Gastrocnemius medialis (tissue), 4 donors: Measurements from ENCODE around the gene AGGF1. TPM values are rescaled to one million over a fixed set of nuclear protein-coding genes. Genes with fewer than 3 reads are reported as not detected.

Experiments used
- ATAC-seq, 2 donors: fragments of 150-250 bp; one replicate each; pipeline ENCODE4 v1.9.1; 2016
- DNase-seq, 2 donors: peaks; one replicate each; pipeline ENCODE4 v3.0.0-alpha.2; 2019
- H3K27ac ChIP-seq, 4 donors: fragments of 200-600 bp; sonication (generic); 1 replicate in 1 of 4; 2 replicates in 3 of 4; pipeline ENCODE4 v1.5.1; 2016 to 2018; ENCODE audit warnings: mild to moderate bottlenecking in 2 of 4, moderate library complexity in 1 of 4
- H3K27me3 ChIP-seq, 3 donors: fragments of 200-600 bp; sonication (generic) in 2 of 3; 1 replicate in 1 of 3; 2 replicates in 2 of 3; pipeline versions ENCODE4 v1.5.1 to v1.6.0; 2016 to 2019; ENCODE audit warnings: mild to moderate bottlenecking in 1 of 3, moderate library complexity in 1 of 3
- H3K36me3 ChIP-seq, 2 donors: fragments of 200-600 bp; sonication (generic) in 1 of 2; one replicate each; pipeline ENCODE4 v1.5.1; 2017 to 2018
- H3K4me1 ChIP-seq, 2 donors: fragments of 200-600 bp; sonication (generic) in 1 of 2; one replicate each; pipeline ENCODE4 v1.5.1; 2016 to 2017; ENCODE audit warnings: mild to moderate bottlenecking in 2 of 2
- H3K4me3 ChIP-seq, 4 donors: fragments of 200-600 bp; sonication (generic) in 3 of 4; 1 replicate in 1 of 4; 2 replicates in 3 of 4; pipeline ENCODE4 v1.5.1; 2016 to 2019; ENCODE audit warnings: mild to moderate bottlenecking in 2 of 4
- H3K9me3 ChIP-seq, 3 donors: fragments of 200-600 bp; sonication (generic) in 2 of 3; 1 replicate in 1 of 3; 2 replicates in 2 of 3; pipeline ENCODE4 v1.5.1; 2016 to 2019
- CTCF ChIP-seq, 5 experiments: fragments of 450-650 bp in 3 of 5; fragments of 200-600 bp in 2 of 5; sonication (generic) in 2 of 5; IDR thresholded peaks in 4 of 5; conservative IDR thresholded peaks in 1 of 5; 1 replicate in 4 of 5; 2 replicates in 1 of 5; pipeline ENCODE4 v1.5.1; 2016 to 2019; ENCODE audit warnings: antibody characterized with exemption in 5 of 5, mild to moderate bottlenecking in 3 of 5, moderate library complexity in 3 of 5
- POLR2A ChIP-seq, 2 donors: fragments of 450-650 bp; IDR thresholded peaks; one replicate each; pipeline ENCODE4 v1.6.1; 2017; ENCODE audit warnings: antibody characterized with exemption in 2 of 2, mild to moderate bottlenecking in 2 of 2, moderate library complexity in 2 of 2
- in situ Hi-C, 4 donors: fragments of 200-750 bp; cut with MboI; loops; one replicate each; pipeline versions ENCODE4 v1.15.0 to v1.8.0; 2017; ENCODE audit warnings: low sequenced_read_pairs in 4 of 4
- intact Hi-C: fragments of 100-400 bp; cut with DNase I; formaldehyde crosslinking; loops from one replicate; pipeline ENCODE4 v1.15.1; 2023; ENCODE audit warnings: low total_unique reads
- total RNA-seq, 4 donors: library from RNA; depleted of rRNA; stranded (reverse); fragments of >200 nt; gene quantifications; one replicate each; pipeline versions ENCODE4 v1.1.0 to v1.2.3, GENCODE V29; 2016

Gene AGGF1
- total RNA-seq, 4 donors from 2014 or later = 16.9 to 25.0 (median 19.8) TPM

GRCh38 chr5:76999451-76999850, 30.8 kb upstream of the AGGF1 start:
- Histone ChIP-seq H3K4me3 (no peak overlapping the region), H3K27me3 (no peaks in the 10 kb centered on the region), H3K4me1 (no peaks in the 10 kb centered on the region), H3K27ac (no peak overlapping the region), H3K36me3 (no peaks in the 10 kb centered on the region), H3K9me3 (no peaks in the 10 kb centered on the region)
- in situ Hi-C loops = no loop called here
- intact Hi-C loops = no loop called here
- DNase-seq (no peak), ATAC-seq (no peak)
- no peak for TF ChIP-seq CTCF (IDR thresholded peaks at IDR 0.05 in 4 of 5, conservative IDR thresholded peaks at IDR 0.05 in 1 of 5)
- TF ChIP-seq POLR2A (IDR thresholded peaks at IDR 0.05) = no peak

GRCh38 chr5:77003246-77003645, 27.0 kb upstream of the AGGF1 start:
- in situ Hi-C loops (loop anchor here in 1 of 4 donors (25.0 kb wide), 1 partner anchor 391 kb away; the partner anchor contains the start of gene F2RL2), intact Hi-C loops (no loop called here)
- no peak for DNase-seq
- Histone ChIP-seq H3K9me3 (no peaks in the 10 kb centered on the region), H3K4me1 (no peaks in the 10 kb centered on the region), H3K36me3 (no peaks in the 10 kb centered on the region), H3K27me3 (no peaks in the 10 kb centered on the region), H3K27ac (no peak overlapping the region), H3K4me3 (no peak overlapping the region)
- no peak for ATAC-seq
- TF ChIP-seq CTCF (IDR thresholded peaks at IDR 0.05 in 4 of 5, conservative IDR thresholded peaks at IDR 0.05 in 1 of 5) (no peak), POLR2A (IDR thresholded peaks at IDR 0.05) (no peak)

- Histone ChIP-seq H3K36me3 (no peaks in the 10 kb centered on the region), H3K27me3 (no peaks in the 10 kb centered on the region), H3K27ac (no peak overlapping the region), H3K4me3 (no peak overlapping the region), H3K4me1 (no peaks in the 10 kb centered on the region), H3K9me3 (no peaks in the 10 kb centered on the region)
- no peak for DNase-seq
- in situ Hi-C loops (loop anchor here in 1 of 4 donors (25.0 kb wide), 1 partner anchor 394 kb away; the partner anchor contains the start of gene F2RL2), intact Hi-C loops (no loop called here)
- ATAC-seq = no peak
- TF ChIP-seq POLR2A (IDR thresholded peaks at IDR 0.05) = no peak
- TF ChIP-seq CTCF (IDR thresholded peaks at IDR 0.05 in 4 of 5, conservative IDR thresholded peaks at IDR 0.05 in 1 of 5) = no peak
Observed at GRCh38 chr5:77006124-77006523, 24.1 kb upstream of the AGGF1 start.

GRCh38 chr5:77008413-77008812, 21.8 kb upstream of the AGGF1 start:
- in situ Hi-C loops (loop anchor here in 1 of 4 donors (25.0 kb wide), 1 partner anchor 396 kb away; the partner anchor contains the start of gene F2RL2), intact Hi-C loops (no loop called here)
- ATAC-seq (no peak), DNase-seq (no peak)
- TF ChIP-seq CTCF (IDR thresholded peaks at IDR 0.05 in 4 of 5, conservative IDR thresholded peaks at IDR 0.05 in 1 of 5) = no peak
- TF ChIP-seq POLR2A (IDR thresholded peaks at IDR 0.05) = no peak
- H3K27ac ChIP-seq = no peak overlapping the region
- no peak overlapping the region for H3K4me3 ChIP-seq
- H3K27me3 ChIP-seq = no peaks in the 10 kb centered on the region
- no peaks in the 10 kb centered on the region for H3K9me3 ChIP-seq
- H3K4me1 ChIP-seq = no peaks in the 10 kb centered on the region
- no peaks in the 10 kb centered on the region for H3K36me3 ChIP-seq

GRCh38 chr5:77010243-77010642, 20.0 kb upstream of the AGGF1 start:
- H3K36me3 ChIP-seq = no peaks in the 10 kb centered on the region
- DNase-seq (no peak), ATAC-seq (no peak)
- no peak overlapping the region for H3K27ac ChIP-seq
- in situ Hi-C loops (loop anchor here in 1 of 4 donors (10.0 to 25.0 kb wide), 2 partner anchors 135 to 398 kb away; partner anchors contain the start of gene F2RL2), intact Hi-C loops (no loop called here)
- no peaks in the 10 kb centered on the region for H3K9me3 ChIP-seq
- no peak overlapping the region for H3K4me3 ChIP-seq
- TF ChIP-seq POLR2A (IDR thresholded peaks at IDR 0.05) = no peak
- no peak for TF ChIP-seq CTCF (IDR thresholded peaks at IDR 0.05 in 4 of 5, conservative IDR thresholded peaks at IDR 0.05 in 1 of 5)
- H3K27me3 ChIP-seq = no peaks in the 10 kb centered on the region
- H3K4me1 ChIP-seq = no peaks in the 10 kb centered on the region
